OCI-LY3 (cell line): ENCODE measurements around the gene DDX4.

Experiments
- H2AFZ ChIP-seq: fragments of 200-600, 300-600 bp; shearing (Covaris generic); 2 replicates; pipeline ENCODE4 v1.6.0; 2014; ENCODE audit warnings: antibody characterized with exemption, low read depth, low read length
- H3K27ac ChIP-seq: fragments of 200-600, 300-600 bp; sonication (generic); 2 replicates; pipeline ENCODE4 v1.5.1; 2014; ENCODE audit warnings: mild to moderate bottlenecking, low read length, moderate library complexity, mixed read lengths
- H3K27me3 ChIP-seq: fragments of 200-600, 300-600 bp; sonication (generic); 2 replicates; pipeline ENCODE4 v1.6.1; 2014; ENCODE audit warnings: low read depth, low read length, mixed read lengths
- H3K36me3 ChIP-seq: fragments of 200-600, 300-600 bp; sonication (generic); replicated peaks from 2 replicates; pipeline ENCODE3; 2014; ENCODE audit warnings: low read depth, low read length, mixed read lengths
- H3K4me1 ChIP-seq: fragments of 300-600, 200-600 bp; sonication (generic); 2 replicates; pipeline ENCODE4 v1.6.1; 2014; ENCODE audit warnings: low read length, mixed read lengths
- H3K4me2 ChIP-seq: fragments of 200-600, 300-600 bp; sonication (generic); 2 replicates; pipeline ENCODE4 v1.6.1; 2014; ENCODE audit warnings: low read length, mixed read lengths
- H3K4me3 ChIP-seq: fragments of 300-600, 200-600 bp; sonication (generic); 2 replicates; pipeline ENCODE4 v1.5.1; 2014; ENCODE audit warnings: antibody characterized with exemption, mild to moderate bottlenecking, low read length, moderate library complexity
- H3K79me2 ChIP-seq: fragments of 300-600, 200-600 bp; shearing (Covaris generic); 2 replicates; pipeline ENCODE4 v1.6.1; 2014; ENCODE audit warnings: mild to moderate bottlenecking, low read length, mixed read lengths
- H3K9ac ChIP-seq: fragments of 300-600, 200-600 bp; shearing (Covaris generic); 2 replicates; pipeline ENCODE4 v1.6.0; 2014; ENCODE audit warnings: mild to moderate bottlenecking, low read length, moderate library complexity
- H3K9me3 ChIP-seq: fragments of 200-600, 300-600 bp; shearing (Covaris generic); 2 replicates; pipeline ENCODE4 v1.6.1; 2014; ENCODE audit warnings: low read length, mixed read lengths; ENCODE audit not compliant: insufficient read depth
- H4K20me1 ChIP-seq: fragments of 200-600, 300-600 bp; sonication (generic); 2 replicates; pipeline ENCODE4 v1.6.1; 2016; ENCODE audit warnings: low read length, mixed read lengths; ENCODE audit not compliant: insufficient read depth
- EZH2phosphoT487 ChIP-seq: fragments of 200-600 bp; shearing (Covaris generic); IDR thresholded peaks from 2 replicates; pipeline ENCODE4 v1.6.1; 2018; ENCODE audit warnings: antibody characterized with exemption, mixed run types, low read depth
- TF ChIP-seq, protein P1 (sequence below): fragments of 200-600, 300-600 bp; sonication (generic); IDR thresholded peaks from 2 replicates; pipeline ENCODE4 v1.5.1; 2014; ENCODE audit warnings: antibody characterized with exemption, low read length, low read depth

The DDX4 gene

DNA sequence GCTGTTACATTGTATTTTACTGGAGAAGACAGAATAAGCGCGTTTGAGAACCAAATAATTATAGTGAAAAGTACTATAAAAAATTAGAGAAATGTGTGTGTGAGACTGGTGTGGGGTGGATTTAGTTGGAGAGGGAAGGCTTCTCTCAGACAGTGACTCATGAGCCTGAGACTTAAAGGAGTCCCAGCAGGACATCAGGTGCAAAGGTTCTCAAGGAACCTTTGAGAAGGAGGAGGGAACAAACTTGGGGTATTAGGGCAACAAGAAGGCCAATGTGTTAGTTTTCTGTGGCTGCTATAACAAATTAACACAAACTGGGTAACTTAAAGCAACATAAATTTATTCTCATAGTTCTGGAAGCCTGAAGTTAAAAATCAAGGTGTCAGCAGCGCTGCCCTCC lies 4.9 kb downstream of the DDX4 start:
- H2AFZ ChIP-seq: no peak overlapping the region
- no peak overlapping the region for H3K4me2 ChIP-seq

DNA sequence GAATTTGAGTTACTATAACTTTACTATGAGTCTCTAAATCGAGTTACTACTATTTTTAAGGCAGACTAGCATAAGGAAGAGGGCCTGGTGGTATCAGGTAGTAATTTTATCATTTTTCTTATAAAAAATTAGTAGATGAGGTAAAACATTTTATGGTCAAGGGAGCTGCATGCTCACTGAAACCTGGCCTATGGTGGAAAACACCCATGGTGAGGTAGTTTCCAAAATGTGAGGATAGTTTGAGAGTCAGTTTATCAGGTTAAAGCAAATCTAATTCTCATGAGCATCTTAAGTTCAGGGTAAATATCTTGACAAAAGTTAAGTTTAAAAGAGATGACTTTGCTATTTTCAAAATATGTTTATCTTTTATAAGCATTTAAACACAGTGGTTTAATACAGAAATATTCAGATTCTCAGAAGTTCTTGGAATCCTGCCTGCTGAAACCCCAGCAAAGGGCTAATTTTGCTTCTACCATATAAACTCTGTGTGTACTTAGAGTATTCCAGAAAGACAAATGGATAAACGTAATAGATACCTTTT lies 10.0 kb downstream of the DDX4 start:
- H2AFZ ChIP-seq: no peak overlapping the region
- no peak overlapping the region for H3K4me3 ChIP-seq

More for the DNA sequence above, 4.9 kb downstream of the DDX4 start:
- TF ChIP-seq, protein P1, sequence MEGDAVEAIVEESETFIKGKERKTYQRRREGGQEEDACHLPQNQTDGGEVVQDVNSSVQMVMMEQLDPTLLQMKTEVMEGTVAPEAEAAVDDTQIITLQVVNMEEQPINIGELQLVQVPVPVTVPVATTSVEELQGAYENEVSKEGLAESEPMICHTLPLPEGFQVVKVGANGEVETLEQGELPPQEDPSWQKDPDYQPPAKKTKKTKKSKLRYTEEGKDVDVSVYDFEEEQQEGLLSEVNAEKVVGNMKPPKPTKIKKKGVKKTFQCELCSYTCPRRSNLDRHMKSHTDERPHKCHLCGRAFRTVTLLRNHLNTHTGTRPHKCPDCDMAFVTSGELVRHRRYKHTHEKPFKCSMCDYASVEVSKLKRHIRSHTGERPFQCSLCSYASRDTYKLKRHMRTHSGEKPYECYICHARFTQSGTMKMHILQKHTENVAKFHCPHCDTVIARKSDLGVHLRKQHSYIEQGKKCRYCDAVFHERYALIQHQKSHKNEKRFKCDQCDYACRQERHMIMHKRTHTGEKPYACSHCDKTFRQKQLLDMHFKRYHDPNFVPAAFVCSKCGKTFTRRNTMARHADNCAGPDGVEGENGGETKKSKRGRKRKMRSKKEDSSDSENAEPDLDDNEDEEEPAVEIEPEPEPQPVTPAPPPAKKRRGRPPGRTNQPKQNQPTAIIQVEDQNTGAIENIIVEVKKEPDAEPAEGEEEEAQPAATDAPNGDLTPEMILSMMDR: no peak
- TF ChIP-seq EZH2phosphoT487: no peak
- Histone ChIP-seq H3K79me2 (no peaks in the 10 kb centered on the region), H4K20me1 (no peaks in the 10 kb centered on the region), H3K27ac (no peak overlapping the region), H3K4me1 (no peaks in the 10 kb centered on the region), H3K4me3 (no peak overlapping the region), H3K9me3 (no peaks in the 10 kb centered on the region), H3K27me3 (no peaks in the 10 kb centered on the region), H3K36me3 (no peaks in the 10 kb centered on the region), H3K9ac (no peak overlapping the region)

DNA sequence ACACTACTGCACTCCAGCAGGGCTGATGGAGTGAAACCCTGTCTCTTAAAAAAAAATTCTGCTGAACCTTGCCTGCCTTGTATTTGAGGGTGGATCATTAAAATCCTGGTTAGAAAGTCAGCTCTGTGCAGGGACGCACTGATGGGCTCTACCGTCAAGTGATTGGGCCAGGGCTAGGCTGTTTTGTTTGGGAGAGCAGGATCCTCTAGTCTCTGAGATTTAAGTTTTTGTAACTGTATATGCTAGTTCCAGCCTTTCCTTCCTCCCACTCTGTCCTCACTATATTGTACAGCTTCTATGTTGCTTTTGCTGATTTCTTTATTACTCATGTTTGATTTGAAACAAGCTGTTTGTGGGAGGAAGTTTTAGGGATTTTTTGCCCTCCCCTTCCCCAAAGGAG lies 11.5 kb downstream of the DDX4 start:
- H3K79me2 ChIP-seq: no peaks in the 10 kb centered on the region

More for the DNA sequence above, 10.0 kb downstream of the DDX4 start:
- Histone ChIP-seq H3K27ac (no peak overlapping the region), H3K4me2 (no peak overlapping the region), H3K4me1 (no peaks in the 10 kb centered on the region), H3K79me2 (no peaks in the 10 kb centered on the region), H3K27me3 (no peaks in the 10 kb centered on the region), H3K9ac (no peak overlapping the region), H3K36me3 (no peaks in the 10 kb centered on the region), H4K20me1 (no peaks in the 10 kb centered on the region), H3K9me3 (no peaks in the 10 kb centered on the region)
- TF ChIP-seq, protein P1: no peak
- TF ChIP-seq EZH2phosphoT487: no peak

DNA sequence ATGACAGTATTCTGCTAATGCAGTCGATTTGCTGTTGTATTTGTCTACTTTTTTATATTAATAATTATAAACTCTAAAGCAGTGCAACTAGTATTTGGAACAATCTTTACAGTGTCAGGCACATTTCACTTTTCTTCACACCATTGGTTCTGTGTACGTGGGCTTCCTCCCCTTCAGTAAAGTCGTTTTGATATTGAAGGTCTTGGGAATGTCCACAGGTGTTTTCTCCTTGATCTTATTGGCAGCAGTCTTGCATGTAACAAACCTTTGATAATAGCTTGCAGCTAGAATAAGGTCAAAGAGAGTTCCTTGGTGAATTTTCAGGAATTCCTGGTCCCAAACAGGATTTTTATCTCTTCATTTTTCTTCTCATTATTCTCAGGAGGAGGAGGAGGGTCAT lies 12.2 kb downstream of the DDX4 start:
- Histone ChIP-seq H2AFZ (no peak overlapping the region), H3K27ac (no peak overlapping the region), H3K4me1 (no peaks in the 10 kb centered on the region), H4K20me1 (no peaks in the 10 kb centered on the region), H3K4me3 (no peak overlapping the region), H3K9ac (no peak overlapping the region), H3K9me3 (no peaks in the 10 kb centered on the region), H3K27me3 (no peaks in the 10 kb centered on the region), H3K79me2 (no peaks in the 10 kb centered on the region), H3K36me3 (no peaks in the 10 kb centered on the region), H3K4me2 (no peak overlapping the region)
- no peak for TF ChIP-seq EZH2phosphoT487
- TF ChIP-seq, protein P1: no peak

More for the DNA sequence above, 11.5 kb downstream of the DDX4 start:
- no peak overlapping the region for H3K4me3 ChIP-seq
- H3K4me2 ChIP-seq: no peak overlapping the region
- no peaks in the 10 kb centered on the region for H3K36me3 ChIP-seq
- no peak overlapping the region for H3K9ac ChIP-seq
- H3K27me3 ChIP-seq: no peaks in the 10 kb centered on the region
- no peaks in the 10 kb centered on the region for H4K20me1 ChIP-seq
- H3K9me3 ChIP-seq: no peaks in the 10 kb centered on the region
- no peak overlapping the region for H3K27ac ChIP-seq
- H2AFZ ChIP-seq: no peak overlapping the region
- no peak for TF ChIP-seq EZH2phosphoT487
- TF ChIP-seq, protein P1: no peak
- no peaks in the 10 kb centered on the region for H3K4me1 ChIP-seq
